ENCODE data around the gene DROSHA.

Gene DROSHA

DNA sequence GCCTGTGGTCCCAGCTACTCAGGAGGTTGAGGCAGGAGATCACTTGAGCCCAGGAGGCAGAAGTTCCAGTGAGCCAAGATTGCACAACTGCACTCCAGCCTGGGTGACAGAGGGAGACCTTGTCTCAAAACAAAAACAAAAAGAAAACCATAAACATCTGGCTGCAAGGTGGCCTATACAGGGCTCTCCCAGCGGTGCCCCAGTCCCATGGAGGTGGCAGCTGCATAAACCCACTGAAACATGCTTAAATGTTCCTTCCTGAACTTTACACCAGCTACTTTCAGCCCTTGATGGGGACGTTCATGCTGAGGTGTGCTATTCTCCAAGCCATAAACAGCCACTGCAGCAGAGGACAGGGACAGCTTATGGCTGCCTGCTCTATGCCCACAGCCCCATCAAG lies 35.6 kb downstream of the DROSHA start:
- TF ChIP-seq ZNF274 (IDR thresholded peaks at IDR 0.05; ENCODE audit: low read depth, low read length) = no peak

DNA sequence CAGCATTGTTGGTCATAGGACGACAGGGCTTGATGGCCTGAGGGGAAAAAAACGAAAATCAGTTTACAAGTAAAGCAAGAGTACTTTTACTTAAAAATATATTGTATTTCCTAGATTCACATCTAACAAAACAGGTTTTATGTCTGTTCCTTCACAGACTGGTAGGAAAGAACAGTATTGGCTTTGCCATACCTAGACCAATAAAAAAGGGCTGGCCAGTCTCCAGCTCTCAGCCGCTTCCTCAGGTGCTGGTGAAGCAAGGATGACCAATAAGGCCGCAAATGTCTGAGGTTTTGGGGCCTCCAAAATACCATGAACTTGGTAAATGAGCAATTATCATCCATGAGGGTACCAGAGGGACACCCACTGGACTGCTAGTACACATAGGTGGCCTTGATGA lies 36.6 kb downstream of the DROSHA start:
- no peak for TF ChIP-seq ZNF274 (IDR thresholded peaks at IDR 0.05; ENCODE audit: low read depth, low read length)

More for the DNA sequence above, 35.6 kb downstream of the DROSHA start:
- H3K4me3 ChIP-seq (ENCODE audit: low read length) = no peak overlapping the region

DNA sequence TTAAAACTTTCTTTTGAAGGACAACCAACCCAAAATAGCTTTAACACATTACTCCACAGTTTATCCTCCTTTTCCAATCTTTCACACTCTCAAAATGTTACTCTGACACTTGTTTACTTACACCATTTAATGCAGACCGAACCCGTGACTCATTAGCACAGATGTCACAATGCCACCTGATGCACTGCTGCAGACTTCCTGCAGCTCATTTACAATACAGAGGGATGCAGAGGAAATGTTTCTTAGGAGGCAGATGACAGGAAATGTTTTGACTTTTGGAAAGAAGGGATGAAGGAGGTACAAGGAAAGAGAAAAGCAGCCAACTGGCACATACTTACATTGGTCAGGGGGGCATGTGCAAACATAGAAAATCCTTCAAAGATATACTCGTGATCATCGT lies 39.0 kb downstream of the DROSHA start:
- TF ChIP-seq ZNF274 (IDR thresholded peaks at IDR 0.05; ENCODE audit: low read depth, low read length) = no peak
- no peak overlapping the region for H3K4me3 ChIP-seq (ENCODE audit: low read length)

More for the DNA sequence above, 36.6 kb downstream of the DROSHA start:
- H3K4me3 ChIP-seq (ENCODE audit: low read length) = no peak overlapping the region

DNA sequence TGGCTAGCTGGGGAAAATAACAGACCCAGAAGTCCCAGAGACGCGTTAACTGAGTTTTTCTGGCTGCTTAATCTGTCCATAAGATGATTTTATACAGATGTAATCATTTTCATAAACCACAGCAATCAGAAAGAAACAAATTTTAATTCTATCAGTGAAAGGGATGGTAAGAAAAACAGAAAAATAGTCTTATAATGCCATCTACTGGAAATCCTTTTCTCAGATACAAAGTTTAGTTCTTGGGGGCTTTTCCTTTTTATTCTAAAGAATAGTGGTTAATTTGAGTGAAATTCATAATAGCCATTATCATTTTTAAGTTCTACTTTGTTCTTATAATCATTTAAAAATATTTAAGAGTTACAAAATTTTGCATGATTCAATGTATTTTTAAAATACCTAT lies 44.4 kb downstream of the DROSHA start:
- no peak for TF ChIP-seq ZNF274 (IDR thresholded peaks at IDR 0.05; ENCODE audit: low read depth, low read length)

DNA sequence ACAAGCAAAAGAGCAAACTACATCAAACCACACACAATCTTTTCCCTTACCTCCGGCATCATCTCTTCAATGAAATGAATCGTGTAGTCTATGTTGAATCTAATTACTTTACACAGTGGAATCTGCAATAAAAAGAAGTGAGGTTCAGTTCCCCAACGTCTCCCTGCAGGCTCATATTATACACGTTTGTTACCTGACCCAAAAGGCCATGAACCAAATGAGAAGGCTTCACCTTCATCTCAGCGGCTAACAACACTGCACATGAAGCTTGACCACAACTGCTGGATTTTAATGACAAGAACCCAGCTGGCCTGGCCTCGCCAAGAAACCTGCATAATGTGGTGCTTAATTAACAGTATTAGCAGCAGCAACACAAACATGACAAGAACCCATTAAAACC lies 45.5 kb downstream of the DROSHA start:
- H3K4me3 ChIP-seq (ENCODE audit: low read length) = no peak overlapping the region
- TF ChIP-seq ZNF274 (IDR thresholded peaks at IDR 0.05; ENCODE audit: low read depth, low read length) = no peak

More for the DNA sequence above, 44.4 kb downstream of the DROSHA start:
- H3K4me3 ChIP-seq (ENCODE audit: low read length) = no peak overlapping the region

DNA sequence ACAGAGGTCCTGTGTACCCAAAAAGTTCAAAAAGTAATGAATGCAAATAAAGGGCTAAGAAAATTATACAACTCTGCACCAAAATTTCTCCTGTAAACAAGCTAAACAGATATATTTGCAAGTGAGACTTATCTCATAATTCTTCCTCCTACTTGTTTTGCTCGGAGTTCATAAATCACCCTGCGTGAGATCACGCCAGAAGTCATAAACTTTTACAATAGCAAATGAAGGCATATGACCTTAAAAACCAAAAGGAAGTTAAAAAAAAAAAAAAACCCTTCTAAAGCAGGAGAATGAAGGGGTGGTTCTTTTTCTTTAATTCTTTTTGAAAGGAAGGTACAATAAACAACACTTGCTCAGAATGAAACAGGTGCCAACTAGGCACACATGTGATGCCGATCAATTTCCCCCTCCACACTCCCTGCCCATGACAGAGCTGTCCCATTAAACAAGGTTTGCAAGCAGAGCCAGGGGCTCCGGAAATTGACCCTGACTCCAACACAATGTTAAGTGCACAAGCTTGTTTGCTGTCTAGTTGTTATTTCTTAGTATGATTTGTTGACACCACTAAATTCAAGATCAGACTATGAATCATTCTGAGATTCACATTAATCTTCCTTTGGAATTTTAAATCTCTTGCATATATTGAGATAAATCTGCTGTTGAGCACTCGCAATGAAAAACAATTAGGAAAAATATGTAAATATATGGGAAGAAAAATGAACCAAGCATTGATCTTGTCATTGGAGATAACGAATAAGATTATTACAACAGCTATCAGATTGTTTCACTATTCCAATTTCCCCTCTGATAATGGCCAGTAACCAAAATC lies 46.3 kb downstream of the DROSHA start:
- no peak overlapping the region for H3K4me3 ChIP-seq (ENCODE audit: low read length)
- no peak for TF ChIP-seq ZNF274 (IDR thresholded peaks at IDR 0.05; ENCODE audit: low read depth, low read length)

DNA sequence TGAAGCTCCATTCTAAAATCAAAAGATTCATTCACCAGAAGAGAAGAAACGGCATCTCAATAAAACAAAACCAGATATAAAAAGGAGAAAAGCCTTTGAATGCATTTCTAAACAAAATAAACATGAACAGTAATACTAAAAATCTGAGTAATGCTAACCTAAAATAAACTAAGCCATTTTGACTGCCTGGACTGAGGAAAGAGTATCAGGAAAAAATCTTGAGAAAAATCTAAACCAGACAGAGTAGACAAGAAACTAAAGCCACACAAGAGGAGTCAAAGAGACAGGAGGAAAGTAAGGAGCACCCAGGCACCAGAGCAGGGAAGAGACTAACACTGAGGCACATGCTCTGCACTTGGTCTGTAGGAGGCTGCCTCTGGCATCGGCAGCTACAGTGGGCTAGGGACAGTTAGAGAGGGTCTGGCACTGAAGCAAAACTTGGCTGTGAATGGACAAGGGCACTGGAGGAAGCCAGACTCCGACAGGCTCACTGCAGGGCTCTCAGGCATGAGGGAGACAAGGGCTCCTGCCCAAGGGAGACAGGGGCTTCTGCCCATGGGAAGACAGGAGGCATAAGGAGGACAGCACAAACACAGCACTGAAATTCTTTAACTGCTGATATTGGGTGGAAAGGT lies 50.2 kb downstream of the DROSHA start:
- no peak for TF ChIP-seq ZNF274 (IDR thresholded peaks at IDR 0.05; ENCODE audit: low read depth, low read length)
- no peak overlapping the region for H3K4me3 ChIP-seq (ENCODE audit: low read length)

DNA sequence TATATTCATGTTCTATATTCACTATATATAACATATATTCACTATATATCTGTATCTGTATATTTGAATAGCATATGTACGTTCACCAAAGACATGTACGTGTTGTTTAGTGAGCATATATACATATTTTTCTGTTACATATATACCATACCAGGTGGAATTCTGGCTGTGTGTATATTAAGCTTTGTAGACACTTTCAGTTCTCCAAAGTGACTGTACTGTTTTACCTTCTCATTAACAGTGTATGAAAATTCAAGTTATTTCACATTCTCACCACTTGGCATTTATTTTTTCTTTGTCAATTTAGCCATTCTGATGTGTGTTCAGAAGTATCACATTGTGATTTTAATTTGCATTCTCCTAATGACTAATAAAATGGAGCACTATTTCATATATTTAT lies 52.2 kb downstream of the DROSHA start:
- TF ChIP-seq ZNF274 (IDR thresholded peaks at IDR 0.05; ENCODE audit: low read depth, low read length) = no peak

DNA sequence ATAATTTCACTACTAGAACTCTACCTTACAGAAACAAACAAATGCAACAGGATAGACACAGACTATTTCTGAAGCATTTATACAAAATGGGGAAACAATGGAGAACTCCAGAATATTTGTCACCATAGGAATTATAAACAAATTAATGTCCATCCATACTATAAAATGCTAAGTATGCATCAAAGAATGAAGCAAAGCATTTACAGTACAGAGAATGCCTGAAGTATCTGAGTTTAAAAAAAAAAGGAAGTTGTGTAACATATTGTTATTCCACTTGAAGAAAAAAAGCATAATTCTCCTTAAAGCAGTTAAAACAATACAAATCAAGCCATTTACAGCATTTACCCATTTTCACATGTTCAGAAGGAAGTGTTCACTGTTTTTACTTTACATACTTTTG lies 53.0 kb downstream of the DROSHA start:
- TF ChIP-seq ZNF274 (IDR thresholded peaks at IDR 0.05; ENCODE audit: low read depth, low read length) = no peak

More for the DNA sequence above, 52.2 kb downstream of the DROSHA start:
- H3K4me3 ChIP-seq (ENCODE audit: low read length) = no peak overlapping the region

DNA sequence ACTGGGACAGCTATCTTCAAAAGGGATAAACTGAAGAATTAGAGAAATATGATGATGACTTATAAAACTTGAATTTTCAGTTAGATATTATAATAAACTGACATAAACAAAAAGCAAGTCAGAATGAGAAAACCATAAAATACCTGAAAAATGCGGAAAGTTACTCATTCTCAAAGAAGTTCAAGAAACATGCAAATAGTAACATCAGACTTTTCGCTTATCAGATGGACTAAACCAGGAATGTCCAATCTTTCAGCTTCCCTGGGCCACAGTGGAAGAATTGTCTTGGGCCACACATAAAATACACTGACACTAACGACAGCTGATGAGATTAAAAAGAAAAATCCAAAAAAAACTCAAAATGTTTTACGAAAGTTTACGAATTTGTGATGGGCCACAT lies 53.9 kb downstream of the DROSHA start:
- H3K4me3 ChIP-seq (ENCODE audit: low read length) = no peak overlapping the region
- TF ChIP-seq ZNF274 (IDR thresholded peaks at IDR 0.05; ENCODE audit: low read depth, low read length) = no peak

More for the DNA sequence above, 53.0 kb downstream of the DROSHA start:
- no peak overlapping the region for H3K4me3 ChIP-seq (ENCODE audit: low read length)

DNA sequence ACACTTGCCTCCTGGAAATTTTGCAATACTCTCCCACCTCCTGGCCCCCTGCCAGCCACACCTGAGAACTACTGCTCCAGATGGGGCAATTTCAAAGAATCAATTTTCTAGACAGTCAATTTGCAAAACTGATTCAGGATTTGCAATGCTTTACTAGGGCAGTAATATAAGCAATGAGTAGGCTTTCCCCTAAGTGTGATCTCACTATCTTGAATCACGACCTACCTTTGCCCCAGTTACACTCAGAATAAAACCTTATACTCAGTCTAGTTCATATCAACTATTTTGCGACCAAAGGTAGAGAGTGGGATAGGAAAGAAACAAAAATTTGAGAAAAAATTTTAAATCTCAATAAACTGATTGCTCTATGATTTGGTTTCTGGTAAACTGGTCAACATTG lies 54.4 kb downstream of the DROSHA start:
- H3K4me3 ChIP-seq (ENCODE audit: low read length) = no peak overlapping the region
- TF ChIP-seq ZNF274 (IDR thresholded peaks at IDR 0.05; ENCODE audit: low read depth, low read length) = no peak

DNA sequence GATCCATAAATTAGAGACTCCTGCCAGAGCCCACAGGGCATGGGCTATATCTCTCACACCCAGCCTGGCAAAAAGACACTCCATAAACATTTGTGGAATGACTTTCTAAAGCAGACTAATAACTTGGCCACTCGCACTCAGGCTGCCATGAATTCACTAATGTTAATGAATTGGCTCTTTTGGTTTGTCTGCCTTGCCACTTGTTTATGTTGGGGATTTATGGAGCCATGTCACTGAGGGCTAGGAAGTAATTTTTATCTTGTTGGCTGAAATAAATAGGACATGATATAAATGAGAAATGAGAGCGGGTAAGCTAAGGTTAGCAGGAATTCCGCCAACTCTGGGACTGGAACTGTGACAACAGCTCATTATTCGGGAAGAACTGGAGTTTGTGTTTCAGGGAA lies 55.2 kb downstream of the DROSHA start:
- no peak overlapping the region for H3K4me3 ChIP-seq (ENCODE audit: low read length)
- no peak for TF ChIP-seq ZNF274 (IDR thresholded peaks at IDR 0.05; ENCODE audit: low read depth, low read length)

DNA sequence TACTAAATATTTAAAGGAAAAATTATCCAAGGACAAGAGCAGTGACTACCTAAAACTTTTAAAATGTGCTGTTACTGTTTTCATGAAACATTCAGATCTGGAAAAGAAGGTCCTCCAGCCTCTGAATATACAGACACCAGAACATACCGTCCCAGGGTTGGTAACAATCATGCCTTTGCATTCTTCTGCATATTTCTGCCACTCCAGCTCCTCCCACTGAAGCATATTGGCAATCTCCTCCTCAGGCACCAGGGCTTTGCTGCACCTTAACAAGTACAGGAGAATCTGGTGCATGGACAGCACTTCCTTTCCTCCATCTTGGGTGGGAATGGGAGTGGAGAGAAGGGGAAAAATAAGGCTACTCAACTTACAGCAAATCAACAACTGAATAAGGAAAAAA lies 60.0 kb downstream of the DROSHA start:
- H3K4me3 ChIP-seq (ENCODE audit: low read length) = no peak overlapping the region
- TF ChIP-seq ZNF274 (IDR thresholded peaks at IDR 0.05; ENCODE audit: low read depth, low read length) = no peak

DNA sequence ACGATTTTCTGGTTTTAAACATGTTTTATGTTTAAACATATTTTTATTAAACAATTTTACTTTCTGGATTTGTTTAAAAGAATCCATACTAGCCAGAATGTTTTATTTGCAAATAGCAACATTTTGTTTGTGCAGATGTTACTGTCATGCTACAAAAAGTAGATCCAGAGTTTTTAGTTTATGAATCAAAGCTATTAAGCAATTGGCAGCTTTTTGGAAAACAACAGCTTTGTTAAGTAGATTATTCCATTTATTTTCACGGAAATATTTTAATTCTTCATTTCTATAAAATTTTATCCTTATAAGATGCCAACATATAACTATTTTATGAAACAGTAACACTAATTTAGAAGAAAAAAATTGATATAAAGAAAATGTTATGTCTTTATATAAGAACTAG lies 60.9 kb downstream of the DROSHA start:
- TF ChIP-seq ZNF274 (IDR thresholded peaks at IDR 0.05; ENCODE audit: low read depth, low read length) = no peak
- no peak overlapping the region for H3K4me3 ChIP-seq (ENCODE audit: low read length)

DNA sequence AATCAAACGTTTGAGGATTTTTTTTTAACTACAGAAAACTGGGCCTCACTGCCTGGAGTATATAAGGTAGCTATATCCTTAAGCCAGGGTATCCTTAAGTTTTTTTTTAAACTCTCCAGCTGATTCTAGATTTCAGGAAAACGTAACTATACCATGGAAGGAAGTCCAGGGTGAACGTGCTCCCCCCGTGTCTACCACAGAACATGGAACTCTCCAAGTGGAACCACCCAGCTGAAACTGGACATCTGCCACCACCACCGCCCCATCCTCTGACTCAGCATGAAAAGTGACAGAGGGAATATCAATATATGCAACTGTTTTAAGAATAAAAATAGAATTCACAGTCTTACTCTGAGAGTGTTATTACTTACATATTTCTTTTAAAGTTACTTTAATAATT lies 61.3 kb downstream of the DROSHA start:
- H3K4me3 ChIP-seq (ENCODE audit: low read length) = no peak overlapping the region
- no peak for TF ChIP-seq ZNF274 (IDR thresholded peaks at IDR 0.05; ENCODE audit: low read depth, low read length)

All from GM08714 (cell line).